Activated naive CD4-positive, alpha-beta T cell treated with anti-CD3 and anti-CD28 coated beads for 36 hours (primary cell): ENCODE data around the gene ADAM12. TPM values are rescaled to one million over a fixed set of nuclear protein-coding genes. Genes with fewer than 3 reads are reported as not detected.

Experiments used
- CTCF ChIA-PET: fragments of 350-600 bp; sonication (Branson Sonifier 250); formaldehyde crosslinking; loops from one replicate; lab custom pipeline; 2021; ENCODE audit warnings: antibody characterized with exemption; lab: Charles Lee
- DNase-seq: peaks from one replicate; pipeline ENCODE4 v3.0.0-alpha.2; 2020
- H3K27ac Mint-ChIP-seq: one replicate; pipeline ENCODE4 v1.8.0; 2021; ENCODE audit warnings: mild to moderate bottlenecking, mixed read lengths
- H3K27me3 Mint-ChIP-seq: one replicate; pipeline ENCODE4 v1.8.0; 2021; ENCODE audit warnings: low read depth, mixed read lengths
- H3K36me3 Mint-ChIP-seq: one replicate; pipeline ENCODE4 v1.8.0; 2021; ENCODE audit warnings: low read depth, mixed read lengths
- H3K4me1 Mint-ChIP-seq: one replicate; pipeline ENCODE4 v1.8.0; 2021; ENCODE audit warnings: low read depth, mixed read lengths
- H3K4me3 Mint-ChIP-seq: one replicate; pipeline ENCODE4 v1.8.0; 2021; ENCODE audit warnings: mild to moderate bottlenecking, moderate library complexity, mixed read lengths
- H3K9me3 Mint-ChIP-seq: one replicate; pipeline ENCODE4 v1.8.0; 2021; ENCODE audit warnings: mixed read lengths
- intact Hi-C: fragments of 100-400 bp; cut with micrococcal nuclease; formaldehyde crosslinking; loops from one replicate; pipeline ENCODE4 v1.15.1; 2023
- total RNA-seq, 2 experiments: library from RNA; stranded (reverse); gene quantifications; one replicate each; pipeline ENCODE4 v1.2.3, GENCODE V29; 2021

ADAM12 gene
- total RNA-seq, 2 experiments from 2014 or later: not detected

GRCh38 chr10:126242397-126243260 lies 145.6 kb downstream of the ADAM12 start:
- Mint-ChIP-seq H3K9me3 (peaks cover 3% of the 10 kb centered on the region), H3K4me1 (no peaks in the 10 kb centered on the region), H3K36me3 (no peaks in the 10 kb centered on the region), H3K27me3 (peaks cover 3% of the 10 kb centered on the region), H3K27ac (no peak overlapping the region), H3K4me3 (no peak overlapping the region)
- CTCF ChIA-PET: interaction anchor here (0.6 kb wide), 1 partner anchor 134 kb away, joined by 3 read pairs; no protein-coding TSS in a partner anchor
- intact Hi-C loops: no loop called here
- no peak for DNase-seq

GRCh38 chr10:126240483-126240882 lies 147.8 kb downstream of the ADAM12 start:
- peaks cover 14% of the 10 kb centered on the region for H3K9me3 Mint-ChIP-seq
- intact Hi-C loops: no loop called here
- CTCF ChIA-PET: no interaction called here
- no peak overlapping the region for H3K27ac Mint-ChIP-seq
- no peak for DNase-seq
- no peaks in the 10 kb centered on the region for H3K4me1 Mint-ChIP-seq
- H3K4me3 Mint-ChIP-seq: no peak overlapping the region
- no peaks in the 10 kb centered on the region for H3K36me3 Mint-ChIP-seq
- H3K27me3 Mint-ChIP-seq: peaks cover 3% of the 10 kb centered on the region

- Mint-ChIP-seq H3K27ac (no peak overlapping the region), H3K27me3 (peaks cover 3% of the 10 kb centered on the region), H3K4me1 (no peaks in the 10 kb centered on the region), H3K4me3 (no peak overlapping the region), H3K36me3 (no peaks in the 10 kb centered on the region), H3K9me3 (peaks cover 14% of the 10 kb centered on the region)
- intact Hi-C loops: no loop called here
- no peak for DNase-seq
- CTCF ChIA-PET: no interaction called here
Measured at GRCh38 chr10:126239844-126240243, 148.4 kb downstream of the ADAM12 start.

GRCh38 chr10:126235979-126236851 lies 152.1 kb downstream of the ADAM12 start:
- Mint-ChIP-seq H3K4me1 (no peaks in the 10 kb centered on the region), H3K27ac (no peak overlapping the region), H3K9me3 (peaks cover 14% of the 10 kb centered on the region), H3K36me3 (no peaks in the 10 kb centered on the region), H3K4me3 (no peak overlapping the region), H3K27me3 (peaks cover 8% of the 10 kb centered on the region)
- CTCF ChIA-PET: no interaction called here
- intact Hi-C loops: no loop called here
- DNase-seq: no peak

- no peaks in the 10 kb centered on the region for H3K36me3 Mint-ChIP-seq
- H3K4me3 Mint-ChIP-seq: no peak overlapping the region
- intact Hi-C loops: no loop called here
- peaks cover 14% of the 10 kb centered on the region for H3K9me3 Mint-ChIP-seq
- H3K4me1 Mint-ChIP-seq: no peaks in the 10 kb centered on the region
- H3K27me3 Mint-ChIP-seq: peaks cover 8% of the 10 kb centered on the region
- CTCF ChIA-PET: no interaction called here
- H3K27ac Mint-ChIP-seq: no peak overlapping the region
- no peak for DNase-seq
Measured at GRCh38 chr10:126235091-126235978, 152.9 kb downstream of the ADAM12 start.

GRCh38 chr10:126234630-126235029 lies 153.6 kb downstream of the ADAM12 start:
- intact Hi-C loops: no loop called here
- H3K4me3 Mint-ChIP-seq: no peak overlapping the region
- no peak for DNase-seq
- no peak overlapping the region for H3K27ac Mint-ChIP-seq
- CTCF ChIA-PET: no interaction called here
- no peaks in the 10 kb centered on the region for H3K4me1 Mint-ChIP-seq
- H3K27me3 Mint-ChIP-seq: peaks cover 5% of the 10 kb centered on the region
- peaks cover 14% of the 10 kb centered on the region for H3K9me3 Mint-ChIP-seq
- H3K36me3 Mint-ChIP-seq: no peaks in the 10 kb centered on the region

GRCh38 chr10:126233182-126234148 lies 154.8 kb downstream of the ADAM12 start:
- intact Hi-C loops: no loop called here
- no peak overlapping the region for H3K4me3 Mint-ChIP-seq
- H3K27me3 Mint-ChIP-seq: peaks cover 5% of the 10 kb centered on the region
- peaks cover 14% of the 10 kb centered on the region for H3K9me3 Mint-ChIP-seq
- no peak overlapping the region for H3K27ac Mint-ChIP-seq
- no peaks in the 10 kb centered on the region for H3K36me3 Mint-ChIP-seq
- H3K4me1 Mint-ChIP-seq: no peaks in the 10 kb centered on the region
- DNase-seq: no peak
- CTCF ChIA-PET: interaction anchor here (0.7 kb wide), 1 partner anchor 11 kb away, joined by 3 read pairs; no protein-coding TSS in a partner anchor

GRCh38 chr10:126230587-126230986 lies 157.7 kb downstream of the ADAM12 start:
- Mint-ChIP-seq H3K9me3 (peaks cover under 1% of the 10 kb centered on the region), H3K27me3 (peaks cover 5% of the 10 kb centered on the region), H3K4me1 (no peaks in the 10 kb centered on the region), H3K36me3 (no peaks in the 10 kb centered on the region), H3K27ac (no peak overlapping the region), H3K4me3 (no peak overlapping the region)
- CTCF ChIA-PET: no interaction called here
- no peak for DNase-seq
- intact Hi-C loops: no loop called here

- intact Hi-C loops: no loop called here
- Mint-ChIP-seq H3K4me3 (no peak overlapping the region), H3K27ac (no peak overlapping the region), H3K9me3 (no peaks in the 10 kb centered on the region), H3K4me1 (no peaks in the 10 kb centered on the region), H3K27me3 (peaks cover 5% of the 10 kb centered on the region), H3K36me3 (no peaks in the 10 kb centered on the region)
- CTCF ChIA-PET: no interaction called here
- no peak for DNase-seq
Measured at GRCh38 chr10:126229686-126230085, 158.6 kb downstream of the ADAM12 start.

GRCh38 chr10:126227762-126228134 lies 160.5 kb downstream of the ADAM12 start:
- no peak for DNase-seq
- H3K9me3 Mint-ChIP-seq: no peaks in the 10 kb centered on the region
- H3K4me3 Mint-ChIP-seq: no peak overlapping the region
- H3K4me1 Mint-ChIP-seq: no peaks in the 10 kb centered on the region
- H3K36me3 Mint-ChIP-seq: no peaks in the 10 kb centered on the region
- intact Hi-C loops: no loop called here
- H3K27ac Mint-ChIP-seq: no peak overlapping the region
- CTCF ChIA-PET: no interaction called here
- peaks cover 2% of the 10 kb centered on the region for H3K27me3 Mint-ChIP-seq
